ENCODE data around the gene ZNF579.

Gene ZNF579

DNA sequence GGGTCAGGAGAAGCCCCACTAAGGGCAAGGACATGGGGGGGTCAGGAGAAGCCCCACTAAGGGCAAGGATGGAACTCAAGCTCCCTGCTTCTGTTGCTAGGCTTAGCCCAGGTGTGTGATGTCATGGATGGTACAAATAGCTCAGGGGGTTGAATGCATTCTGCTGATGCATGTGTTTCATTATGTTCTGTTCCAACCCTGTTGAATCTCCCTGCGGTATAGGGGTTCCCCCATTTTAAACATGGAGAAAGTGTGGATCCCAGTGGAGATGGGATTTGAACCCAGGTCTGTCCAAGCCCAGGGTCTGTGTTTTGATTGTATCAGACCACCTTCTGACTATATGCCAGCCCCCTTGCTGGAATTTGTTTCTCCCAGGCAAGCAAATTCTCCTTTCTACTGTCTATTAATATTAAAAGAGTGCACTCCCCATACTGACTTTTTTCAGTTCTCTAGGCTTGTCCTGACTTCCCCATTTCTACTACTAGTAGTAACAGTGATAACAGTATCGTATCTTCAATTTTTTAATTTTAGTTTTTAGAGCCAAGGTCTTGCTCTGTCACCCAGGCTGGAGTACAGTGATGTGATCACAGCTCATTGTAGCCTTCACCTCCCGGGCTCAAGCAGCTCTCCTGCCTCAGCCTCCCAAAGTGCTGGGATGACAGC lies 31.5 kb upstream of the ZNF579 start:
- DNase-seq (ENCODE audit: low spot score), result no peak

GRCh38 chr19:55611300-55611982 lies 30.8 kb upstream of the ZNF579 start:
- no peak for DNase-seq (ENCODE audit: low spot score)

GRCh38 chr19:55609326-55609725 lies 28.7 kb upstream of the ZNF579 start:
- no peak for DNase-seq (ENCODE audit: low spot score)

DNA sequence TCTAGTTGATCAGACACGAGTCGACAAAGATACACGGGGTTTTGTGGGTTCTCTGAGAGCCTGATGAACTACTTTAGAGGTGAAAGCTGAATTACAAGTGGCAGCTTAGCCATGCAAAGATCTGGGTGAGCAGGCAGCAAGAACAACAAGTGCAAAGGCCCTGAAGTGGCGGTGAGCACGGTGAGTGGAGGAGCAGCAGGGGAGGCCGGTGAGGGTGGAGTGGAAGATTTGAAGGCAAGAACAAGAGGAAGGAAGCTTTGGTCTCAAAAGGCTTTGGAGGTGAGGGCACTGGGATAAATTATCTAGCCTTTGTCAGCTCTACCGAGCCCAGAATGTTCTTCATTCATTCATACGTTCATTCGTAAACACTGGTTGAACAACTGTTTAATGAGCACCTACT lies 26.2 kb upstream of the ZNF579 start:
- no peak for DNase-seq (ENCODE audit: low spot score)

- DNase-seq (ENCODE audit: low spot score), result no peak
Observed at GRCh38 chr19:55606471-55606787, 25.8 kb upstream of the ZNF579 start.

DNA sequence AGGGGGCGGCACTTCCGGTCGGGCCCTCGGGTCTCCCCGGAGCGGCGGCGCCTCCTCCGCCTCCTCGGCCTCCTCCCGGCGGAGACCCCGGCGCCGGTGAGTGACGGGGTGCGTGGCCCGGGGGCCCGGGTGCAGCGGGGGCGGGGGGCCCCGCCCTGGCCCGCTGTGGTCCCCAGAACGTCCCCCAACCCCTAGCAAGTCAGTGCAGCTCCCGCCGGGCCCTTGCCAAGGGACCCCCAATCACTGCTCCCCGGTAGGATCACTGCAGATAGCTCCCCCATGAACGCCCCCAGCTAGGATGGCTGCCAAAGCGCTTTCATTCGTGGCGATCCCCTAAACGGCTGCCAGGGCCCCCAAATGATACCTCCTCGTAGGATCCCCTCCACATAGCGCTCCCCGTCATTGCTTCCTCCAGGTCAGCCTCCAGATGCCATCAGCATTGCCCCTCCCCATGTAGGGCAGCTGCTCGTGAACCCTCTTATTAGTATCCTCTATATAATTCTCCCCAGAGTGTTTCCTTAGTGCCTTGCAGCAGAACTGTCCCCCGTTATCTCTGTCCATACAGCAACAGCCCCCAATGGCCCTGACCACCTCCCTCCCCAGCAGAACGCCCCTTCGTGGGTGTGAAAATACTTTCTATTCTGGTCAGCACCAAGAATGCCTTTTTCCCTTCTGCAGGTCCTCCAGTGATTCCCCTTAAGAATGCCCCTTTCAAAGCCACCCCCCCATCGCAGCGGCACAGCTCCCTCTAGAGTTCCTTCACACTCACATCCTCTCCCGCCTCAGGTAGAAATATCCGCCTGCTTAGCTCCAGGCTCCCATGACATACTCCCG lies 25.2 kb upstream of the ZNF579 start, which contains the start of gene ZNF865:
Gene ZNF865, plus strand, starts transcription at position 11 of the 834 bp plus-strand sequence. CDS start 7,972 bp downstream, outside the sequence.
- peak; percentile 89 for DNase-seq (ENCODE audit: low spot score)

GRCh38 chr19:55605207-55605636 lies 24.6 kb upstream of the ZNF579 start:
- DNase-seq (ENCODE audit: low spot score), result peak; percentile 98

- no peak for DNase-seq (ENCODE audit: low spot score)
Observed at GRCh38 chr19:55603581-55604292, 23.1 kb upstream of the ZNF579 start.

DNA sequence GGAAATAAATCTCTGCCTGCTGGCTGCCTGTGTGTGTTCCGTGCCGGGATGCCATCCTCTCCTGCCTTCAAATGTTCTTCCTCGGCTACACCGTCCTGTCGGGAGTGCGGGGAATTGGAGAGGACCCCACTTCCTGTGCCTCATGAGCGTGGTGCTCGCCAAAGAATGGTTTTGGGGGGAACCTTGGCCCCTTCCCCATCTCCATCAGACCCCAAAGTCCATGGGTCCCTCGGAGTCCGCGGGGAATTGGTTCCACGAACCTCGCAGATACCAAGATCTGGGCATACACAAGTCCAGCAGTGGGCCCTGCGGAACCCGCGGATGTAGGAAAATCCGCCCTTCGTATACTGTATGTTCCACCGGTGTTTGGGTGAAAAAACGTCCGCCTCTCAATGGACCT lies 22.5 kb upstream of the ZNF579 start:
- DNase-seq (ENCODE audit: low spot score), result no peak

DNA sequence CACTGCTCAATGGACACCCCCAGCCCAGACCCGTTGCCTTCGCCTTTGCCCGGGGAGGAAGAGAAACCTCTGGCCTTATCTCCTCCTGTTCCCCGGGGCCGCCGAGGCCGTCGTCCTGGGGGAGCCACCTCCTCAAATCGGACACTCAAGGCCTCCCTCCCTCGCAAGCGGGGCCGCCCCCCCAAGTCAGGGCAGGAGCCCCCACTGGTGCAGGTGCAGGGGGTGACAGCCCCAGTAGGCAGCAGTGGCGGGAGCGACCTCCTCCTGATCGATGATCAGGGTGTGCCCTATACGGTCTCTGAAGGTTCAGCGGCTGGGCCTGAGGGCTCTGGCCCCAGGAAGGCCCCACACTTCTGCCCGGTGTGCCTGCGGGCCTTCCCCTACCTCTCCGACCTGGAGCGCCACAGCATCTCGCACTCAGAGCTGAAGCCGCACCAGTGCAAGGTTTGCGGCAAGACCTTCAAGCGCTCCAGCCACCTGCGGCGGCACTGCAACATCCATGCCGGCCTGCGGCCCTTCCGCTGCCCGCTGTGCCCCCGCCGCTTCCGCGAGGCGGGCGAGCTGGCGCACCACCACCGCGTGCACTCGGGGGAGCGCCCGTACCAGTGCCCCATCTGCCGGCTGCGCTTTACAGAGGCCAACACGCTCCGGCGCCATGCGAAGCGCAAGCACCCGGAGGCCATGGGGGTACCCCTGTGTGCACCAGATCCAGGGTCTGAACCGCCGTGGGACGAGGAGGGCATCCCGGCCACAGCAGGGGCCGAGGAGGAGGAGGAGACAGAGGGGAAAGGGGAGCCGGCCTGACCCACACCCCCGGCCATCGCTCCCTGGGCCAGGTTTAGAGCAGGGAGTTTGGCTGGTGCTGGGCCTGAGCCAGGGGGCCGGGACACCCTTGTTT lies 21.7 kb upstream of the ZNF579 start:
- no peak for DNase-seq (ENCODE audit: low spot score)

DNA sequence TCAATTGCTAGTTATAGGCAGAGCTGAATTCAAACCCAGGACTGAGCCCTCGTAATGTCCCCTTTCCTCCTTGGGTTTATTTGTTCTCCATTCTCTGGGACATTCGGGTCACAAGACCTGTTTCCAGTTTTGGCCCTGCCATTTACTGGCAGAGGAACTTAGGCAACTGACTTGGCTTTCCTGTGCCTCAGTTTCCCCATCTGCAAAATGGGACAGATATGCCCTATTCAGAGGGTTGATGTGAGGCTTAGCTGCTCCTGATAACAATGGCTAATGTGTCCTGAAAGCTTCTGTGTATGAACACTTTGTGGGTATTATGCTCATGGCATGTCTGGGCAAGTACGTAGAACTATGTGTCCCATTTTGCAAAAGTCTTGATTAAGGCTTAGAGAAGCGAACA lies 20.4 kb upstream of the ZNF579 start:
- DNase-seq (ENCODE audit: low spot score), result no peak

- DNase-seq (ENCODE audit: low spot score), result no peak
Observed at GRCh38 chr19:55600662-55601028, 20.0 kb upstream of the ZNF579 start.

DNA sequence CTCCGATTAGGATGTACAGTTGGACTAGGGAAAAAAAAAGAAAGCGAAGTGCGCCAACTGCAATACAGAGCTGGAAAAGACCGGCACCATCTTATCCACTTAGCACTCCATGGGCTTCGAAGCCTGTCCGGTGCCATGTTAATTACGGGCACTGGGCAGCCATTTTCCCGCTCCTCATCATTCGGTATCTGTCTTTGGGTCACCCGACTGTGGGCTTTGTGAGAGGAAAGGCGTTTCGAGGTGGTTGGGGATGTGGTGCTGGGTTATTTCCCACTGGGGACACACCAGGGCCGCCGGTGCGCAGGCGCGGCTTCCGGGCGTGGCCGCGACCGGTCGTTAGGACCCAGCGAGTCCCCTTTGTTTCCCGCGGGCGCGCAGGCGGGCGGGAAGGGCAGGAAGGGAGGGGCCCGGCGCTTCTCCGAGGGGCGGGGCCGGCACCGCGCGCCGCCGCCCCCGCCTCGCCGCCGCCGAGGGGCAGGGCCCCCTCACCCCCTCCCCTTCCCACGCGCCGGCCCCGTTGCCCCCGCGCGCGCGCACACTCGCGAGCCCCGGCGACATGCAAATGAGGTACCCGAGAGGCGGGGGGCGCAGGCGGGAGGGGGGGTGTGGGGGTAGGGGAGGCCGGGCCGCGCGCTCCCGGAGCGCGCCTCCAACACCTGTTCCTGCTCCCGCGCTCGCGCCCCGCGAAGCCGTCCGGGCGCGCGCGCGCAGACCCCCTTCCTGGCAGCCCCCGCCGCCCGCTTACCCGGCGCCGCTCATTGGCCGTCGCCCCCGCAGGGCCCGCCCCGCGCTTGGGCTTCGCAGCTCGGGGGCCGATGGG lies 19.4 kb upstream of the ZNF579 start, which contains the start of gene ZNF524:
Gene ZNF524, plus strand, starts transcription at position 447 of the 820 bp plus-strand sequence. CDS start 1,825 bp downstream, outside the sequence.
- DNase-seq (ENCODE audit: low spot score), result peak; percentile 90

- DNase-seq (ENCODE audit: low spot score), result peak; percentile 95
Observed at GRCh38 chr19:55599468-55599841, 18.8 kb upstream of the ZNF579 start, which contains the start of gene FIZ1. TSS of gene FIZ1 (minus strand) at chr19:55599517. CDS start at chr19:55597865, 1,652 bp downstream.

- peak; percentile 91 for DNase-seq (ENCODE audit: low spot score)
Observed at GRCh38 chr19:55598719-55599467, 18.2 kb upstream of the ZNF579 start.

DNA sequence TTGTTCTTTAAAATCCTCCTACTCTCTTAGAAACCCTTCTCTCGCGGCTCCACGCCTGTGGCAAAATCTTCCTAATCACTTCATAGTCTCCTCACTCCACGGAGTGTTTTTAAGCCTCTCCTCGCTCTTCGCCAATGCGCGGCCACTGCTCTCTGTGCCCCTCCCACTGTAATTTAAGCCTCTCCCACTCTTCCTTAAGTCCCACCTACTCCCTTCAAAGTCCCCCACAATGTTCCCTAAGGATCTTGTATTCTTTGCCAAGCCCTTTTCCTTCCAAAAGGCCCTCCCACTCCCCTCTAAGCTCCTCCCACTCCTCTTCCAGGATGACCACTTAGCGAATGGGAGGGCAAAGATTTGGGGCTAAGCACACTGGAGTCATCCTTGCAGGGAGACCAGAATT lies 17.4 kb upstream of the ZNF579 start:
- no peak for DNase-seq (ENCODE audit: low spot score)

GRCh38 chr19:55597501-55597921 lies 16.9 kb upstream of the ZNF579 start:
- no peak for DNase-seq (ENCODE audit: low spot score)

DNA sequence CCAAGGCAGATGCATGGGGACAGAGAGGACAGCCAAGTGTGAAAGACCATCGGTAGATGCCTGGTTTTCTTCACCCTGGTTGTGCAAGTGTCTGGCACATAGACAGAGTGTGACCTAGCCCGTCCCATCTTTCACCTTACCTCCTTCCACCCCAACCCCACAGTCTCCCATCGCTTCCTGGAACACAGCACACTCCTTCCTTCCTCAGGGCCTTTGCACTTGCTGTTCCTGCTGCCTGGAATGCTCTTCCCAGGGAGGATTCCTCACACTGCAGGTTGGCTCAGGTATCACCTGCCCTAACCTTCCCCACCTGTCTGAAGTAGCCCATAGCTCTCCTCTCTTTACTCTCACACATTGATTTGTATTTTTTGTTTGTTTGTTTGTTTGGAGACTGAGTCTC lies 15.7 kb upstream of the ZNF579 start:
- no peak for DNase-seq (ENCODE audit: low spot score)

DNA sequence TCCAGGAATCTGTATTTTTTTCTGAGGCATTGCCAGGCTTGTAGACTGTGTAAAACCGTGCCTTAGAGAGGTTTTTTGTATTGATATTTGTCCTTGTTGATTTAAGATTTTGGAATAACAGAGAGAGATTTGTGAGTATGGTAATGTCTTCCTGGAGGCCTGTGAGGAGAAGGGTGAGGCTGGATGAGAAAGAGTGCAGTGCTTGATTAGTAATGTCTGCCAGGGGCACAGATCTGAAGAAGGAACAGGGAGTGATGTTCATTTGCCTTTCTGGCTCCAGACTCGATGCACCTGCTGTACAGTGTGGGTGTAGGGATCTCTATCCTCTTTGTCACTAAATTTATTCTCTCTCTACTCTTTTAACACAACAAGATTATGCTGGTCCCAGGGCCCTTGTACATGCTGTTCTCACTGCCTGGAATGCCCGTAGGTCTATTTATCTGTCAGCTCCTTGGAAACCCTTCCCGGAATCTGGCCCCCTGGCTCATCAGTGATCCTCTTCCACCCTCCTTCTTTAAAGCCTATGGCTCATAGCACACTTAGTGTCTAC lies 14.4 kb upstream of the ZNF579 start:
- no peak for DNase-seq (ENCODE audit: low spot score)
